ENCODE data around the gene KCNMB2.

- TF ChIP-seq CTCF (IDR thresholded peaks at IDR 0.05) (no peak), POLR2A (IDR thresholded peaks at IDR 0.05) (no peak)
These were observed 226.1 kb downstream of the KCNMB2 start for GRCh38 chr3:178762385-178762784.

All from right lobe of liver (tissue), 4 donors.